Neuronal stem cell (in vitro differentiated cells): ENCODE data around the gene SLC25A10.

Experiments used
- DNase-seq: peaks from one replicate; pipeline ENCODE4 v3.0.0-alpha.2; 2013; ENCODE audit warnings: low spot score
- H2AFZ ChIP-seq: one replicate; pipeline ENCODE4 v1.6.1; 2013; ENCODE audit warnings: mild to moderate bottlenecking, low read length, inconsistent platforms
- H2AK5ac ChIP-seq: 2 replicates; pipeline ENCODE4 v1.6.1; 2013; ENCODE audit warnings: low read depth, mild to moderate bottlenecking, inconsistent platforms, low read length, moderate library complexity, mixed read lengths
- H2BK120ac ChIP-seq: 2 replicates; pipeline ENCODE4 v1.6.1; 2013; ENCODE audit warnings: low read depth, mild to moderate bottlenecking, inconsistent platforms, low read length, moderate library complexity, mixed read lengths
- H2BK12ac ChIP-seq: one replicate; pipeline ENCODE4 v1.6.1; 2013; ENCODE audit warnings: low read length, inconsistent platforms
- H2BK15ac ChIP-seq: 2 replicates; pipeline ENCODE4 v1.6.1; 2013; ENCODE audit warnings: mild to moderate bottlenecking, low read length, inconsistent platforms, mixed read lengths
- H2BK5ac ChIP-seq: one replicate; pipeline ENCODE4 v1.6.1; 2013; ENCODE audit warnings: inconsistent platforms, mild to moderate bottlenecking, low read length, moderate library complexity
- H3K14ac ChIP-seq: one replicate; pipeline ENCODE4 v1.6.1; 2013; ENCODE audit warnings: low read length, inconsistent platforms
- H3K18ac ChIP-seq: 2 replicates; pipeline ENCODE4 v1.6.1; 2013; ENCODE audit warnings: low read length, inconsistent platforms
- H3K23ac ChIP-seq: 2 replicates; pipeline ENCODE4 v1.6.1; 2013; ENCODE audit warnings: low read depth, mild to moderate bottlenecking, mixed read lengths, low read length, inconsistent platforms; ENCODE audit not compliant: poor library complexity
- H3K27ac ChIP-seq: replicated peaks from 3 replicates; pipeline ENCODE4 v1.5.1; 2013; ENCODE audit warnings: low read length, inconsistent platforms
- H3K27me3 ChIP-seq, 3 experiments: 2 replicates each; pipeline ENCODE4 v1.6.1; 2013; ENCODE audit warnings: low read length in 3 of 3, mild to moderate bottlenecking in 2 of 3, inconsistent platforms in 1 of 3, low read depth in 1 of 3, mixed read lengths in 1 of 3, moderate library complexity in 1 of 3; ENCODE audit not compliant: control insufficient read depth in 3 of 3, insufficient read depth in 3 of 3
- H3K36me3 ChIP-seq, 2 donors: replicated peaks in 1 of 2; 2 replicates each; pipeline ENCODE4 v1.6.1; 2013; ENCODE audit warnings: low read length in 2 of 2; ENCODE audit not compliant: control insufficient read depth in 2 of 2, insufficient read depth in 2 of 2
- H3K4ac ChIP-seq: 2 replicates; pipeline ENCODE4 v1.6.1; 2013; ENCODE audit warnings: inconsistent platforms, mild to moderate bottlenecking, low read length, moderate library complexity
- H3K4me1 ChIP-seq, 2 donors: 1 replicate in 1 of 2; 2 replicates in 1 of 2; pipeline ENCODE4 v1.6.1; 2013; ENCODE audit warnings: low read length in 2 of 2, low read depth in 1 of 2; ENCODE audit not compliant: control insufficient read depth in 2 of 2, insufficient read depth in 1 of 2
- H3K4me2 ChIP-seq: one replicate; pipeline ENCODE4 v1.6.1; 2013; ENCODE audit warnings: mild to moderate bottlenecking, low read length, inconsistent platforms; ENCODE audit not compliant: insufficient read depth, poor library complexity, severe bottlenecking
- H3K4me3 ChIP-seq, 2 donors: 2 replicates each; pipeline ENCODE4 v1.5.1; 2013; ENCODE audit warnings: low read length in 2 of 2, mild to moderate bottlenecking in 2 of 2, inconsistent platforms in 1 of 2, moderate library complexity in 1 of 2
- H3K79me1 ChIP-seq: one replicate; pipeline ENCODE4 v1.6.1; 2013; ENCODE audit warnings: low read depth, mild to moderate bottlenecking, inconsistent platforms, low read length, moderate library complexity
- H3K9ac ChIP-seq: one replicate; pipeline ENCODE4 v1.6.1; 2013; ENCODE audit warnings: mild to moderate bottlenecking, low read depth, low read length, inconsistent platforms; ENCODE audit not compliant: poor library complexity
- H3K9me3 ChIP-seq, 2 donors: replicated peaks in 1 of 2; 2 replicates each; pipeline versions ENCODE3 to v1.6.1; 2013; ENCODE audit warnings: low read length in 2 of 2, mild to moderate bottlenecking in 2 of 2, inconsistent platforms in 1 of 2, low read depth in 1 of 2, mixed read lengths in 1 of 2, moderate library complexity in 1 of 2; ENCODE audit not compliant: control insufficient read depth in 2 of 2, insufficient read depth in 1 of 2
- H4K8ac ChIP-seq: one replicate; pipeline ENCODE4 v1.6.1; 2013; ENCODE audit warnings: low read depth, mild to moderate bottlenecking, inconsistent platforms, low read length, moderate library complexity
- H4K91ac ChIP-seq: one replicate; pipeline ENCODE4 v1.6.1; 2013; ENCODE audit warnings: low read length, low read depth, mild to moderate bottlenecking, inconsistent platforms; ENCODE audit not compliant: poor library complexity
- WGBS, 2 donors: extraction: QIAGEN DNeasy Blood & Tissue Kit; methylation state at CpG; one replicate each; pipeline ENCODE4 v1.1.7; 2013; ENCODE audit warnings: missing lambda C conversion rate in 2 of 2, mixed read lengths in 1 of 2; ENCODE audit not compliant: insufficient read length in 2 of 2, insufficient replicate concordance in 1 of 2; ENCODE audit errors: extremely low coverage in 2 of 2; 5-methylcytosine and 5-hydroxymethylcytosine counted together

SLC25A10 gene

DNA sequence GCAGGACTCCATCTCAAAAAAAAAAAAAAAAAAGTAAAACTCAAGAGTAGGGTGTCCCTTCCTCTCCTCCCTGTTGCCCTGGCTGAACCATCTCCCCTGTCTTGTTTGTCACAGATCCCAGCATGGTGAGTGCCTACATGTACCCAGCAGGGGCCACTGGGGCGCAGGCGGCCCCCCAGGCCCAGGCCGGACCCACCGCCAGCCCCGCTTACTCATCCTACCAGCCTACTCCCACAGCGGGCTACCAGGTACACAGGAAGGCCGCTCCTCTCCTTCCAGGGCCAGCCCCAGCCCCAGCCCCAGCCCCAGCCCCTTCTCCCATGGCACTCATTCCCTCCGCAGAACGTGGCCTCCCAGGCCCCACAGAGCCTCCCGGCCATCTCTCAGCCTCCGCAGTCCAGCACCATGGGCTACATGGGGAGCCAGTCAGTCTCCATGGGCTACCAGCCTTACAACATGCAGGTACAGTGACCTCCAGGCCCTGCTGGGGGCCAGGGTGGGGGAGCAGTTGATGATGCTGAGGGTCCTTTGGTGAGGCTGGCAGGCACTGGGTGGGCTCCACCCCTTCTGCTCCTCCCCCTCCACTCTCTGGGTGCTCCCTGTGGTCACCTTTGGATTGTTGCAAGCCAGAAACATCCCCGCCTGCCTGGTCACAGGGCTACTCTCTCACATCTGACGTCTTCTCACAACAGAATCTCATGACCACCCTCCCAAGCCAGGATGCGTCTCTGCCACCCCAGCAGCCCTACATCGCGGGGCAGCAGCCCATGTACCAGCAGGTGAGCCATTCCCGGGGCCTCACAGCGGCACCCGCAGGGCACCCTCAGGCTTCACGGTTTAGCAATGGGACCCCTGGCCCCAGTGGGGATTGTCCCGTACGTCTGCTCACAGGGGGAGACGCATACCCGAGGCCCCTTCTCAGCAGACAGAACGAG lies 11.5 kb upstream of the SLC25A10 start:
- peak overlapping the region; percentile 82 for H2BK5ac ChIP-seq
- no peak overlapping the region for H3K14ac ChIP-seq
- DNase-seq: no peak
- H3K4me3 ChIP-seq: peak overlapping the region; percentile 8 to 98
- peaks cover 48 to 78% of the 10 kb centered on the region in 2 donors for H3K36me3 ChIP-seq
- no peak overlapping the region for H2AK5ac ChIP-seq
- no peak overlapping the region for H2AFZ ChIP-seq
- peak overlapping the region; percentile 50 for H3K9ac ChIP-seq
- H3K23ac ChIP-seq: peak overlapping the region; percentile 5
- no peak overlapping the region for H4K91ac ChIP-seq
- no CpG with 5 or more reads among the region's 25 CpGs for WGBS, 2 donors
- H3K27me3 ChIP-seq: no peaks in the 10 kb centered on the region
- no peak overlapping the region for H2BK120ac ChIP-seq
- H3K27ac ChIP-seq: no peak overlapping the region
- H3K9me3 ChIP-seq: no peaks in the 10 kb centered on the region
- peak overlapping the region; percentile 43 for H4K8ac ChIP-seq
- H3K18ac ChIP-seq: no peak overlapping the region
- H3K79me1 ChIP-seq: peaks cover 45% of the 10 kb centered on the region
- no peak overlapping the region for H2BK15ac ChIP-seq
- no peak overlapping the region for H3K4ac ChIP-seq
- peaks cover 10 to 23% of the 10 kb centered on the region in 2 donors for H3K4me1 ChIP-seq
- no peak overlapping the region for H2BK12ac ChIP-seq
- no peak overlapping the region for H3K4me2 ChIP-seq

DNA sequence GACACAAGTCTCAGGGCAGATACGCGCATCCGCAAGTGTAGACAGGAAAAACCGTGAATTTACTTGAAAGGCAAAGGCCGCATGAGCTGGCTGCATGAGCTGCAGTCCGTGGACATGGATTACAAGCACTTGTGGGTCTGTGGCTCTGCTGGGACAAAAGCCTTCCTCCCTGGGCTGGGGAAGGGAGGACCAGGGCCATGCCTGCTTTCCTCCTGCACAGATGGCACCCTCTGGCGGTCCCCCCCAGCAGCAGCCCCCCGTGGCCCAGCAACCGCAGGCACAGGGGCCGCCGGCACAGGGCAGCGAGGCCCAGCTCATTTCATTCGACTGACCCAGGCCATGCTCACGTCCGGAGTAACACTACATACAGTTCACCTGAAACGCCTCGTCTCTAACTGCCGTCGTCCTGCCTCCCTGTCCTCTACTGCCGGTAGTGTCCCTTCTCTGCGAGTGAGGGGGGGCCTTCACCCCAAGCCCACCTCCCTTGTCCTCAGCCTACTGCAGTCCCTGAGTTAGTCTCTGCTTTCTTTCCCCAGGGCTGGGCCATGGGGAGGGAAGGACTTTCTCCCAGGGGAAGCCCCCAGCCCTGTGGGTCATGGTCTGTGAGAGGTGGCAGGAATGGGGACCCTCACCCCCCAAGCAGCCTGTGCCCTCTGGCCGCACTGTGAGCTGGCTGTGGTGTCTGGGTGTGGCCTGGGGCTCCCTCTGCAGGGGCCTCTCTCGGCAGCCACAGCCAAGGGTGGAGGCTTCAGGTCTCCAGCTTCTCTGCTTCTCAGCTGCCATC lies 10.6 kb upstream of the SLC25A10 start:
- peaks cover 10 to 23% of the 10 kb centered on the region in 2 donors for H3K4me1 ChIP-seq
- H2BK120ac ChIP-seq: no peak overlapping the region
- H3K79me1 ChIP-seq: peaks cover 41% of the 10 kb centered on the region
- H3K4ac ChIP-seq: no peak overlapping the region
- DNase-seq: no peak
- H2AFZ ChIP-seq: no peak overlapping the region
- no peak overlapping the region for H4K91ac ChIP-seq
- no peaks in the 10 kb centered on the region for H3K9me3 ChIP-seq
- no peak overlapping the region for H2BK15ac ChIP-seq
- H3K27ac ChIP-seq: no peak overlapping the region
- H2AK5ac ChIP-seq: no peak overlapping the region
- H3K23ac ChIP-seq: peak overlapping the region; percentile 93
- H3K9ac ChIP-seq: peak overlapping the region; percentile 50
- H3K14ac ChIP-seq: no peak overlapping the region
- H3K4me3 ChIP-seq: peak overlapping the region; percentile 64 to 98
- no peak overlapping the region for H4K8ac ChIP-seq
- no peak overlapping the region for H3K4me2 ChIP-seq
- H3K18ac ChIP-seq: no peak overlapping the region
- H3K27me3 ChIP-seq: no peaks in the 10 kb centered on the region
- peaks cover 44 to 78% of the 10 kb centered on the region in 2 donors for H3K36me3 ChIP-seq
- no peak overlapping the region for H2BK12ac ChIP-seq
- no CpG with 5 or more reads among the region's 23 CpGs for WGBS, 2 donors
- H2BK5ac ChIP-seq: peak overlapping the region; percentile 82

DNA sequence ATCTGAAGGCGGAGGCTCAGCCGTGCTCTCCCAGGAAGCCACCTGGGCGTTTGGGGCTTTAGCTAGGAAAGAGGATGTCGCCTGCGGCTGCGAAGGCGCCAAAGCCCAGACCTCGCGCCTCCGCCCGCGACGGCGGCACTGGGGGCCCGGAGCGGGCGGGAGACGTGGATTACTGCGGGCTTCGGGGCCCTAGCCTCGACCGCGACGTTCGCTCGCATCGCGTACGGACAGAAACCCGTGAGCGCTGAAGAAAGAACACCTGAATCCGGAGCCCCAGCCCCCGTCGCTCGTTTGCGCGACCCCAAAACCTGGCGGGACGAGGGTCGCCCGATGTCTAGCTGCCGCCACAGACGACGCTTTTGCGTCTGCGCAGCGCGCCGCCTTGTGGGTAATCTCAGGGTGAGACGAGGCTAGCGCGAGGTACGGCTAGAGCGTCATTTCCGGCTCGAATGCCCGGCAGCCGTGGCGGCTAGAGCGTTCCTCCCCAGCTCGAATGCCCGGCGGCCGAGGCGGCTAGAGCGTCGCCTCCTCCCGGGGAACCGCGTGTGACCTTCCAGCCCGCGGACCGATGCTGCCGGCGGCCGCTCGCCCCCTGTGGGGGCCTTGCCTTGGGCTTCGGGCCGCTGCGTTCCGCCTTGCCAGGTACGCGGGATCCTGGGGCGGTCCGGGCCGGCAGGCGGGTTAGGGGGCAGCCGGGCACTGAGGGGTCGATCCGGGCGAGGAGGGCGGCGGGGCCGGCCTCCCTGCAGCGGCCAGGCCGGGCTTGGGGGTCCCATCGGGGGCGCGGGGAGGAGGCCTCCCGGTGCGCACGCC lies 8.9 kb upstream of the SLC25A10 start, which contains the start of gene MRPL12:
TSS of gene MRPL12 (plus strand) at position 434 of the 813 bp plus-strand sequence. CDS start at position 569, 135 bp downstream.
- Histone ChIP-seq H3K36me3 (peaks cover 45 to 78% of the 10 kb centered on the region in 2 donors), H2AFZ (peak within 1 kb of the TSS; percentile 83), H3K9ac (peak within 1 kb of the TSS; percentile 97), H2AK5ac (peak within 1 kb of the TSS; percentile 96), H3K18ac (peak within 1 kb of the TSS; percentile 93), H2BK15ac (peak within 1 kb of the TSS; percentile 81), H2BK5ac (peak within 1 kb of the TSS; percentile 77), H2BK12ac (no peak within 1 kb of the TSS), H3K4me1 (peaks cover 10 to 23% of the 10 kb centered on the region in 2 donors), H4K8ac (peak within 1 kb of the TSS; percentile 82), H3K4me3 (peak within 1 kb of the TSS; percentile 98 to 99), H3K79me1 (peaks cover 36% of the 10 kb centered on the region), H2BK120ac (no peak within 1 kb of the TSS), H3K4me2 (peak within 1 kb of the TSS; percentile 97), H3K27me3 (no peaks in the 10 kb centered on the region), H3K14ac (peak within 1 kb of the TSS; percentile 71), H3K23ac (peak within 1 kb of the TSS; percentile 66), H3K27ac (peak within 1 kb of the TSS; percentile 51), H4K91ac (no peak within 1 kb of the TSS), H3K4ac (peak within 1 kb of the TSS; percentile 46), H3K9me3 (no peaks in the 10 kb centered on the region)
- WGBS, 2 donors: no CpG with 5 or more reads among the region's 102 CpGs
- peak; percentile 93 for DNase-seq
